Thoracic aorta (tissue), 2 donors: ENCODE results near the gene LIX1. TPM values are rescaled to one million over a fixed set of nuclear protein-coding genes. Genes with fewer than 3 reads are reported as not detected.

Experiments
- ATAC-seq: fragments of 150-250 bp; one replicate; pipeline ENCODE4 v1.8.0; 2017; ENCODE audit warnings: low read depth; ENCODE audit not compliant: insufficient number of reproducible peaks, low FRiP score
- DNase-seq: peaks from one replicate; pipeline ENCODE4 v3.0.0-alpha.2; 2020; ENCODE audit warnings: low spot score
- H3K27ac ChIP-seq, 2 donors: fragments of 200-600 bp; sonication (generic); 1 replicate in 1 of 2; 2 replicates in 1 of 2; pipeline ENCODE4 v1.5.1; 2016; ENCODE audit warnings: mild to moderate bottlenecking in 2 of 2, moderate library complexity in 2 of 2
- H3K27me3 ChIP-seq: fragments of 200-600 bp; sonication (generic); replicated peaks from 2 replicates; pipeline ENCODE4 v1.6.0; 2016; ENCODE audit warnings: mild to moderate bottlenecking; ENCODE audit not compliant: insufficient read depth
- H3K36me3 ChIP-seq: fragments of 200-600 bp; sonication (generic); one replicate; pipeline ENCODE4 v1.5.1; 2016
- H3K4me1 ChIP-seq, 2 donors: fragments of 200-600 bp; sonication (generic); 1 replicate in 1 of 2; 2 replicates in 1 of 2; pipeline versions ENCODE4 v1.5.1 to v1.6.0; 2016; ENCODE audit warnings: low read depth in 2 of 2, mild to moderate bottlenecking in 1 of 2; ENCODE audit not compliant: control insufficient read depth in 1 of 2
- H3K4me3 ChIP-seq: fragments of 200-600 bp; sonication (generic); 2 replicates; pipeline ENCODE4 v1.5.1; 2016; ENCODE audit warnings: mild to moderate bottlenecking
- H3K9me3 ChIP-seq: fragments of 200-600 bp; sonication (generic); 2 replicates; pipeline ENCODE4 v1.5.1; 2016
- total RNA-seq, 2 donors: library from RNA; depleted of rRNA; stranded (reverse); fragments of >200 nt; gene quantifications; one replicate each; pipeline versions ENCODE4 v1.1.0 to v1.2.3, GENCODE V29; 2016
- TF ChIP-seq, protein P1 (sequence below): fragments of 200-600 bp; sonication (generic); IDR thresholded peaks from one replicate; pipeline ENCODE4 v1.5.1; 2019; ENCODE audit warnings: antibody characterized with exemption

Gene LIX1
- total RNA-seq, 2 donors from 2014 or later = not detected

GRCh38 chr5:97067296-97067850 is 75.0 kb downstream of the LIX1 start:
- Histone ChIP-seq H3K4me3 (no peak overlapping the region), H3K9me3 (no peaks in the 10 kb centered on the region), H3K4me1 (peaks cover 0 to 6% of the 10 kb centered on the region in 2 donors), H3K36me3 (no peaks in the 10 kb centered on the region), H3K27ac (no peak overlapping the region), H3K27me3 (no peaks in the 10 kb centered on the region)
- ATAC-seq (no peak), DNase-seq (no peak)
- TF ChIP-seq, protein P1, sequence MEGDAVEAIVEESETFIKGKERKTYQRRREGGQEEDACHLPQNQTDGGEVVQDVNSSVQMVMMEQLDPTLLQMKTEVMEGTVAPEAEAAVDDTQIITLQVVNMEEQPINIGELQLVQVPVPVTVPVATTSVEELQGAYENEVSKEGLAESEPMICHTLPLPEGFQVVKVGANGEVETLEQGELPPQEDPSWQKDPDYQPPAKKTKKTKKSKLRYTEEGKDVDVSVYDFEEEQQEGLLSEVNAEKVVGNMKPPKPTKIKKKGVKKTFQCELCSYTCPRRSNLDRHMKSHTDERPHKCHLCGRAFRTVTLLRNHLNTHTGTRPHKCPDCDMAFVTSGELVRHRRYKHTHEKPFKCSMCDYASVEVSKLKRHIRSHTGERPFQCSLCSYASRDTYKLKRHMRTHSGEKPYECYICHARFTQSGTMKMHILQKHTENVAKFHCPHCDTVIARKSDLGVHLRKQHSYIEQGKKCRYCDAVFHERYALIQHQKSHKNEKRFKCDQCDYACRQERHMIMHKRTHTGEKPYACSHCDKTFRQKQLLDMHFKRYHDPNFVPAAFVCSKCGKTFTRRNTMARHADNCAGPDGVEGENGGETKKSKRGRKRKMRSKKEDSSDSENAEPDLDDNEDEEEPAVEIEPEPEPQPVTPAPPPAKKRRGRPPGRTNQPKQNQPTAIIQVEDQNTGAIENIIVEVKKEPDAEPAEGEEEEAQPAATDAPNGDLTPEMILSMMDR = no peak

GRCh38 chr5:97065475-97065874 is 76.9 kb downstream of the LIX1 start:
- TF ChIP-seq, protein P1 = no peak
- no peak for DNase-seq
- Histone ChIP-seq H3K4me3 (no peak overlapping the region), H3K27ac (no peak overlapping the region), H3K4me1 (peaks cover 0 to under 1% of the 10 kb centered on the region in 2 donors), H3K36me3 (no peaks in the 10 kb centered on the region), H3K9me3 (no peaks in the 10 kb centered on the region), H3K27me3 (no peaks in the 10 kb centered on the region)
- ATAC-seq = no peak

DNA sequence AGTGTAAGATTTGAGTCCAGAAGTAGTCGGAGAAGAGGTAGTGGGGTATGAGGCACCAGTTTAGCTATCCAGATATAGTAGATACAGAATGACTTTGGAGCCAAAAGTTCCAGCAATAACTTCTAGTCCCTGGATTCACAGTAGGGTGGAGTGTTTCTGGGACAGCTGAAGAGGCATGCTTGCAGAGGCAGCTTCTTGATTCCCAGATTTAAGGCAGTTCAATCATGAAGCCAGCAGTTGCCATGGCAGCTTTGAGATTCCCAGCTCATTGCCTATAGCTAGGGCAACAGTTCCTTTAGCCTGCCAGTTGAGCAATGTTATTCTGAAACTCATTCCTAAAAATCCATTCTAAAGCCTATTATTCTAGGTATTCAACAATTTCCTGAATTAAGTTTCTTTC is 79.2 kb downstream of the LIX1 start:
- no peaks in the 10 kb centered on the region for H3K27me3 ChIP-seq
- no peaks in the 10 kb centered on the region for H3K36me3 ChIP-seq
- H3K9me3 ChIP-seq = no peaks in the 10 kb centered on the region
- no peak for ATAC-seq
- no peak overlapping the region for H3K4me3 ChIP-seq
- H3K27ac ChIP-seq = no peak overlapping the region
- DNase-seq = no peak
- TF ChIP-seq, protein P1 = no peak
- no peaks in the 10 kb centered on the region for H3K4me1 ChIP-seq

DNA sequence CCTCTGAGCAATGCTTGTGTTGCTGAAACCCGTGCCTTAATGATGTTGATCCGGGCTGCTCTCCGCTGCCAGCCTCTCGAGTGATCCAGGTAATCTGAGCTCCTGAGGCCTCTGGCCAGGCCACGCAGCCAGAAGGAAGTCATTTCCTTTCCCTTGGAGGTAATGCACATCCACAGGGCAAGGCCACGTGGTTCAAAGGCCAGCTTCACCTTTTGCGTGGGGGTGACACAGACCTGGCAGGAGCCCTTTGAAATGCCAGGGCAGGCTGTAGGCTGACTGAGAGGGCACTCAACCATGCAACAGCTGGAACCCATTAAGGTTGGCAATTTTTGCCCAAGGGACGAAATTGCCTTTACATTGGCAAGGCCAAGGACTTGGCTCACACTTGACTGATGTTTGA is 80.4 kb downstream of the LIX1 start:
- DNase-seq (no peak), ATAC-seq (no peak)
- no peaks in the 10 kb centered on the region for H3K27me3 ChIP-seq
- TF ChIP-seq, protein P1 = no peak
- H3K4me3 ChIP-seq = no peak overlapping the region
- no peaks in the 10 kb centered on the region for H3K9me3 ChIP-seq
- H3K36me3 ChIP-seq = no peaks in the 10 kb centered on the region
- H3K4me1 ChIP-seq = no peaks in the 10 kb centered on the region
- H3K27ac ChIP-seq = no peak overlapping the region

DNA sequence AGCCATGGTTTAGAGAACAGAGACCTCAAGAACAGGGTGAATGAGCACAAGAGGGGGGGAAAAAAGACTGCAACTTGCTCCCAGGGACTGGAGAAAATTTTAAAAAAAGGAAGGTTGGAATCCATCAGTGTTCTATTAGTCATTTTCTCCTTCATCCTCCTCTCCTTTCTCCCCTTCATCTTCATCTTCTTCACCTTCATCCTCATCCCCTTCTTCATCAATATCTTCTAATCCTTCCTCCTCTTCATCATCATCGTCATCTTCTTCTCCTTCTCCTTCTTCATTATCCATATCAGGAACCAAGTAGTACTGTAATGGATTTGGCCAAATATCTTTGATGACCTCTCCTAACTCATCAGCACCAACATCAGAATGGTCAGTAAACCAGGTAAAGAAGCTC is 86.1 kb downstream of the LIX1 start:
- TF ChIP-seq, protein P1 = no peak
- Histone ChIP-seq H3K9me3 (no peaks in the 10 kb centered on the region), H3K36me3 (no peaks in the 10 kb centered on the region), H3K27ac (no peak overlapping the region), H3K27me3 (no peaks in the 10 kb centered on the region), H3K4me3 (no peak overlapping the region), H3K4me1 (no peaks in the 10 kb centered on the region)
- ATAC-seq (no peak), DNase-seq (no peak)
